Suprapubic skin (tissue), 4 donors: ENCODE measurements around the gene ARL14. TPM values are rescaled to one million over a fixed set of nuclear protein-coding genes. Genes with fewer than 3 reads are reported as not detected.

Experiments
- DNase-seq, 2 donors: peaks; one replicate each; pipeline ENCODE4 v3.0.0-alpha.2; 2019; ENCODE audit warnings: low spot score in 2 of 2
- H3K27ac ChIP-seq: fragments of 200-600 bp; sonication (generic); one replicate; pipeline ENCODE4 v1.5.1; 2019
- H3K27me3 ChIP-seq: fragments of 200-600 bp; sonication (generic); one replicate; pipeline ENCODE4 v1.5.1; 2019
- H3K36me3 ChIP-seq: fragments of 200-600 bp; sonication (generic); one replicate; pipeline ENCODE4 v1.5.1; 2019
- H3K4me1 ChIP-seq: fragments of 200-600 bp; sonication (generic); one replicate; pipeline ENCODE4 v1.5.1; 2019
- H3K4me3 ChIP-seq: fragments of 200-600 bp; sonication (generic); one replicate; pipeline ENCODE4 v1.5.1; 2019; ENCODE audit warnings: mild to moderate bottlenecking
- H3K9me3 ChIP-seq: fragments of 200-600 bp; sonication (generic); one replicate; pipeline ENCODE4 v1.5.1; 2019
- EP300 ChIP-seq: sonication (generic); formaldehyde crosslinking; IDR thresholded peaks from one replicate; pipeline ENCODE4 v1.6.1; 2017; ENCODE audit warnings: antibody characterized with exemption
- POLR2A ChIP-seq, 2 donors: fragments of 450-650 bp; IDR thresholded peaks; one replicate each; pipeline ENCODE4 v1.6.1; 2017; ENCODE audit warnings: antibody characterized with exemption in 2 of 2, mild to moderate bottlenecking in 2 of 2, moderate library complexity in 2 of 2
- POLR2AphosphoS5 ChIP-seq, 3 donors: sonication (generic); formaldehyde crosslinking; IDR thresholded peaks; one replicate each; pipeline ENCODE4 v1.6.1; 2017; ENCODE audit warnings: antibody characterized with exemption in 3 of 3
- WGBS: methylation state at CpG from one replicate; pipeline ENCODE4 v1.1.5; 2018; 5-methylcytosine and 5-hydroxymethylcytosine counted together
- total RNA-seq, 4 donors: library from RNA; depleted of rRNA; stranded (reverse); fragments of >200 nt; gene quantifications; one replicate each; pipeline ENCODE4 v1.1.0, GENCODE V29; 2016
- TF ChIP-seq, protein P1 (sequence below), 2 donors: fragments of 200-600 bp in 1 of 2; fragments of 450-650 bp in 1 of 2; sonication (generic) in 1 of 2; IDR thresholded peaks; one replicate each; pipeline ENCODE4 v1.5.1; 2016 to 2019; ENCODE audit warnings: antibody characterized with exemption in 2 of 2, mild to moderate bottlenecking in 1 of 2, moderate library complexity in 1 of 2

ARL14 gene
- total RNA-seq, 4 donors from 2014 or later = not detected

DNA sequence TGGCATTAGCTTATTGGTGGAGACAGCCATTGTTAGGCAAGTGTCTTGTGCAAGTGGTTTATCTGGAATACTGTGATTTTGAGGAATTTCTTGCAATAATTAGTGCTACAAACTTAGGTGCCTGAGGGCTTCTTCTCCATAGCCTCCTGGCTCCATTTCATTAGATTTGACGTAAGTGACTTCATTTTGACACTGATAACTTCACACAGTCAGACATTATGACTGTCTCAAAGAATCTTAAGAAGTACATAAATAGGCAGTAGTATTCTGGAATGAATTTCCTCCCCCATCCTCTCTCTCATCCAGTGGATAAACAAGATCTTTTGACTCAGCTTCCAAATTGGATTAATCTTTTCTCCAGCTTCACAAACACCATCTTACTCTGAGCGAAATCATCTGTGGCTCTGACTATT is 19.0 kb downstream of the ARL14 start:
- TF ChIP-seq, protein P1, sequence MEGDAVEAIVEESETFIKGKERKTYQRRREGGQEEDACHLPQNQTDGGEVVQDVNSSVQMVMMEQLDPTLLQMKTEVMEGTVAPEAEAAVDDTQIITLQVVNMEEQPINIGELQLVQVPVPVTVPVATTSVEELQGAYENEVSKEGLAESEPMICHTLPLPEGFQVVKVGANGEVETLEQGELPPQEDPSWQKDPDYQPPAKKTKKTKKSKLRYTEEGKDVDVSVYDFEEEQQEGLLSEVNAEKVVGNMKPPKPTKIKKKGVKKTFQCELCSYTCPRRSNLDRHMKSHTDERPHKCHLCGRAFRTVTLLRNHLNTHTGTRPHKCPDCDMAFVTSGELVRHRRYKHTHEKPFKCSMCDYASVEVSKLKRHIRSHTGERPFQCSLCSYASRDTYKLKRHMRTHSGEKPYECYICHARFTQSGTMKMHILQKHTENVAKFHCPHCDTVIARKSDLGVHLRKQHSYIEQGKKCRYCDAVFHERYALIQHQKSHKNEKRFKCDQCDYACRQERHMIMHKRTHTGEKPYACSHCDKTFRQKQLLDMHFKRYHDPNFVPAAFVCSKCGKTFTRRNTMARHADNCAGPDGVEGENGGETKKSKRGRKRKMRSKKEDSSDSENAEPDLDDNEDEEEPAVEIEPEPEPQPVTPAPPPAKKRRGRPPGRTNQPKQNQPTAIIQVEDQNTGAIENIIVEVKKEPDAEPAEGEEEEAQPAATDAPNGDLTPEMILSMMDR (IDR thresholded peaks at IDR 0.05) = no peak
- no peak for TF ChIP-seq POLR2AphosphoS5 (IDR thresholded peaks at IDR 0.05)
- TF ChIP-seq EP300 = no peak
- TF ChIP-seq POLR2A (IDR thresholded peaks at IDR 0.05) = no peak
- WGBS = 71% methylated on average over 2 of the region's 2 CpGs
- H3K9me3 ChIP-seq = no peaks in the 10 kb centered on the region
- no peaks in the 10 kb centered on the region for H3K27me3 ChIP-seq
- H3K4me3 ChIP-seq = no peak overlapping the region
- H3K4me1 ChIP-seq = no peaks in the 10 kb centered on the region
- DNase-seq = no peak
- H3K36me3 ChIP-seq = no peaks in the 10 kb centered on the region
- H3K27ac ChIP-seq = no peak overlapping the region

- DNase-seq = no peak
- Histone ChIP-seq H3K36me3 (no peaks in the 10 kb centered on the region), H3K4me3 (no peak overlapping the region), H3K27me3 (no peaks in the 10 kb centered on the region), H3K4me1 (no peaks in the 10 kb centered on the region), H3K27ac (no peak overlapping the region), H3K9me3 (no peaks in the 10 kb centered on the region)
- TF ChIP-seq, protein P1 (IDR thresholded peaks at IDR 0.05) = no peak
- WGBS = 94% methylated on average over 1 of the region's 1 CpG
Observed at GRCh38 chr3:160697637-160698380, 20.8 kb downstream of the ARL14 start.

DNA sequence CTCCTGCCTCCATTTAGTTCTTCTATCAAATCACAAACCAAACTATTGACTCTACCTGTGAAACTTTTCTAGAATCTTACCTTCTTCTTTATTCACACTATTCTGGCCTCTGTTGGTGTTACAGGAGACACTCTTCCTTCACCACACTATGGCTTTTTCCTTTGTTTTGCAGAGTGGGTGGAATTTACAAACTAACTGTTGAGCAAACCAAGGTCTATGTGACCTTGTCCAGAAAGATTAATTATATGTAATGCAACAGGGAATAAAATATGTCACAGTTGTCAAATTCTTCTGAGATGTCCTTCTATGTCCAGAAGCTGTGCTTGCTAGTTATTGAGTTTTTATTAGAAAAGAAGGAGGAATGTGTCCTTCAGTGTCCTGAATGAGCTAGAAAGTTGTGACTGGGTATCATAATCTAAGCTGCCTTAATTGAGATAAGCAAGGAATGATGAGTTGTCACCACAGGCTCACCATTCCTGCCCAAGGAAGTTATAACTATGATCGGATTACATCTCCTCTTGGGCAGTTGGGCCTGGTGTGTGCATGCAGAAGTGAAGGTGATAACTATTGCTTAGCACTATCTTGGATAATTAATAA is 21.7 kb downstream of the ARL14 start:
- no peaks in the 10 kb centered on the region for H3K27me3 ChIP-seq
- WGBS = 89% methylated on average over 1 of the region's 1 CpG
- no peak for DNase-seq
- H3K4me1 ChIP-seq = no peaks in the 10 kb centered on the region
- no peaks in the 10 kb centered on the region for H3K36me3 ChIP-seq
- TF ChIP-seq, protein P1 (IDR thresholded peaks at IDR 0.05) = no peak
- TF ChIP-seq POLR2A (IDR thresholded peaks at IDR 0.05) (no peak), POLR2AphosphoS5 (IDR thresholded peaks at IDR 0.05) (no peak), EP300 (no peak)
- H3K9me3 ChIP-seq = no peaks in the 10 kb centered on the region
- H3K4me3 ChIP-seq = no peak overlapping the region
- H3K27ac ChIP-seq = no peak overlapping the region

DNA sequence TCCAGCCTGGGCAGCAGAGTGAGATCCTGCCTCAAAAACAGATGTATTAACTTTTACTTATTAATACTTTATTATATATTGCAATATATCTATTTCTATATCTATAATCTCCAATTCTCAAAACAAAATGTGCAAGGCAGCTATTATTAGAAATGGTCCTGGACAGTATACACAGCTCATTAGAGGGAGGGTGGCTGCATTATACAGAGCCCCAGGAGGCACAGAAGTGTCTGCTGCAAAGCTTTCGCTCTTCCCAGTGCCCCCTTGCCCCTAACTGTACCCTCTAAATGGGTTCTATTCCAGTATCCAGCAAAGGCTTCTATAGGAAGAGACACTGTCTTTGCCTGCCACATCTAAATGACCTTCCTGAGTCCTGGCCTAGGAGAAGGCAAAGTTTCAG is 24.5 kb downstream of the ARL14 start:
- H3K36me3 ChIP-seq = no peaks in the 10 kb centered on the region
- no peak overlapping the region for H3K27ac ChIP-seq
- H3K4me1 ChIP-seq = no peaks in the 10 kb centered on the region
- DNase-seq = no peak
- TF ChIP-seq EP300 (no peak), POLR2AphosphoS5 (IDR thresholded peaks at IDR 0.05) (no peak), POLR2A (IDR thresholded peaks at IDR 0.05) (no peak)
- TF ChIP-seq, protein P1 (IDR thresholded peaks at IDR 0.05) = no peak
- 100% methylated on average over 1 of the region's 1 CpG for WGBS
- no peaks in the 10 kb centered on the region for H3K27me3 ChIP-seq
- no peak overlapping the region for H3K4me3 ChIP-seq
- H3K9me3 ChIP-seq = no peaks in the 10 kb centered on the region

DNA sequence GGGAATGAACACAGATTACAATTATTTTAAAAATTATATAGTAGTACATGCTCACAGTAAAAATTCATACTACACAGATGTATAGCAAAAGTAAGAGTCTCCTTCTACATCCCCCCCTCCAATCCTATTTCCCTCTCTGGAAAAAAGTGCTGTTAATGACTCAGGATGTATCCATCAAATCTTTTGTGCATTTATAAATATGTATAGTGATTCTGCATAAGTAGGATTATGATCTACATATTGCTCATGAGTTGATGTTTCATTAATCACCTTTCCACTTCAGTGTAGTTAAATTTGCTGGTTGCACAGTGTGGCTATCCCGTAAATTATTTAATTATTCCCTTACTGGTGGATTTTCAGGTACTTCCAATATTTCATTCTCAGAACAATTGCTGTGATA is 25.3 kb downstream of the ARL14 start:
- Histone ChIP-seq H3K27me3 (no peaks in the 10 kb centered on the region), H3K27ac (no peak overlapping the region), H3K9me3 (no peaks in the 10 kb centered on the region), H3K4me1 (no peaks in the 10 kb centered on the region), H3K36me3 (no peaks in the 10 kb centered on the region), H3K4me3 (no peak overlapping the region)
- DNase-seq = no peak
- WGBS = 92% methylated on average over 1 of the region's 1 CpG
- TF ChIP-seq POLR2AphosphoS5 (IDR thresholded peaks at IDR 0.05) (no peak), POLR2A (IDR thresholded peaks at IDR 0.05) (no peak), EP300 (no peak)
- TF ChIP-seq, protein P1 (IDR thresholded peaks at IDR 0.05) = no peak
